ENCODE results near the gene FBXW10.
"Not testable (repeated sequence)": the region's sequence is repeated elsewhere in the genome, so short reads cannot be mapped to it uniquely, and the experiment has no call there.

The FBXW10 gene

GRCh38 chr17:18750242-18750641 lies 6.4 kb downstream of the FBXW10 start:
- not testable (repeated sequence) for DNase-seq (ENCODE audit: low read depth)

- not testable (repeated sequence) for DNase-seq (ENCODE audit: low read depth)
Observed at GRCh38 chr17:18753829-18754409, 10.1 kb downstream of the FBXW10 start.

- not testable (repeated sequence) for DNase-seq (ENCODE audit: low read depth)
Observed at GRCh38 chr17:18755969-18756368, 12.1 kb downstream of the FBXW10 start.

DNA sequence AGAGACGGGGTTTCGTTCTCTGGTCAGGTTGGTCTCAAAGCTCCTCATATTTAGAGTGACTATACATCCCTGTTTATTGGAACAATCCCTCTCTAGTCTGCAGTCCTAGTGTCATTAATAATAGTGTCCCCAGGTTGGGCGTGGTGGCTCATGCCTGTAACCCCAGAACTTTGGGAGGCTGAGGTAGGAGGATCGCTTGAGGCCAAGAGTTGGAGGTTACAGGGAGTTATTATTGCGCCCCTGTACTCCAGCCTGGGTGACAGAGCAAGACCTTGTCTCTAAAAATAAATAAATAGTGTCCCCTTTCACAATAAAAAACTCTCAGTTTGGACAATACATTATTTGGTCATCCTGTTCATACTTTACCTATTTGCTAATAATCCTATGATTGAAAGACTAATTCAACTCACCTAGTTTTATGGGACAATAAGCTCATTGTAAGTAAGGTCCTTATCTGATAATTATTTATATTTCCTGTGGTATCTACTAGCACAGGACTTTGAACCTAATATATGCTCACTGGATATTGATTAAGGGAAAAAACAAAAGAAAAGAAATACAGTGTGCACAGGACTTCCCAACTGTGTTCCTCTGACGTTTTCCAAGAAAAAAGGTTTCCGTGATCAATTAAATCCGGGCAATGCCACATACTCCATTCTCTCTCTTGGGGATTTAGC lies 13.7 kb downstream of the FBXW10 start:
- DNase-seq (ENCODE audit: low read depth), result not testable (repeated sequence)

DNA sequence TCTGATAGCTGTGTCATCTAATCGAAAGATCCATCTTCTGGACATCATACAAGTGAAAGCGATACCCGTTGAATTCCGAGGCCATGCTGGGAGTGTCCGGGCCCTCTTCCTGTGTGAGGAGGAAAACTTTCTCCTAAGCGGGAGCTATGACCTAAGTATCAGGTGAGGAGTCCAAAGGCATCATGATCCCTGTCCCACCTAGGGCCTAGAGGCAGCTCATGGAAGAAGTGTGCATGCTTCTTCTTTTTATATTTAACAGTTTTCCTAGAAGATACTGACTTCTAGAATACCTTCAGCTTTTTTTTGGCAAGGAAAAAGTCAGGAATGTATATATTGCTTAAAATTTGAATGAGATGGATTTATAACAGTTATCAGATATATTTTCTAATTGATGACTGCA lies 14.5 kb downstream of the FBXW10 start:
- not testable (repeated sequence) for DNase-seq (ENCODE audit: low read depth)

DNA sequence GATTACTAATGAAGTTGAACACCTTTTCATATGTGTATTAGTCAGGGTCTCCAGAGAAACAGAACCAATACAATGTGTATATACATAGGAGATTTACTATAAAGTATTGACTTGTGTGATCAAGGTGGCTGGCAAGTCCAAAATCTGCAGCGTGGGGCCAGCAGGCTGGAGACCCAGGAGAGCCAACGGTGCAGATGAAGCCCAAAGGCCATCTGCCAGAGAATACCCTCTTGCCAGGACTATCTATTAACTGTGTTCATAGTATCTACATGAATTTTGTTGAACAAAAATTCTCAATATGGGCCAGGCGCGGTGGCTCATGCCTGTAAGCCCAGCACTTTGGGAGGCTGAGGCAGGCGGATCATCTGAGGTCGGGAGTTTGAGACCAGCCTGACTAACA lies 16.4 kb downstream of the FBXW10 start:
- not testable (repeated sequence) for DNase-seq (ENCODE audit: low read depth)

DNA sequence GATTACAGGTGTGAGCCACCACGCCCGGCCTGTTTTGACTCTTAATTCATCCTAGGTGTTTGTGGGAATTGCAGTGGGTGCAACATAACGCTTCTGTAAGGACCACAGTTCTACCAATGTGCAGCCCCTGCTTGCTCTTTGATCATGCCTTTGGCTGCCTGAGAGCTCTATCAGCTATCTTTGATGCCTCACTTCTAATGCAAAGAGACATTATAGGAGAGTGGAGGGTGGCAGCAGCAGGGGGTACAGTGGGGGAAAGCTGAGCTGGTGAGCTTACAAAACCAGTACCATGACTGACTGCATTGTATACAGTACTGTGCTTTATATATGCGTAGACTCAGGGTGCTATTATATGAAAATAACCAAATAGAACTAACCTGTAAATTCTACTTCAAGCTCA lies 26.7 kb downstream of the FBXW10 start:
- not testable (repeated sequence) for DNase-seq (ENCODE audit: low read depth)

DNA sequence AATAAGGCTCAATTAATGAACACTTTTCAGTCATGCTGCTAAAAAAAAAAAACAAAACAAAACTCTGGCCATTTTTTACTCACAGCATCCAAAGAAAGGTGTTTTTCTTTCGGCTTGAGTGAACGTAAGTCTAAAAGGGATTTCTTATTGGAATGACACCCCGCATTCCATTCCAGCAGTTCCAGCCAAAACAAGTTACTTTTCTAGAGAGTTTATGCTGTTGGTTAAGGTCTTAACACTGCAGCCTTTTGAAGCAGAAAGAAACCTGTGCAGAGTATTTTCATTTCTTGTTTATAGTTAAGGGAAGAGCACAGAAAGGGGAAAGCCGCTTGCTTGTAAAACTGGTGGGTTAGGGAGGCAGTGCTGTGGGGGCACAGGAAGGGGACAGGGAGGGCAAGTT lies 27.2 kb downstream of the FBXW10 start:
- peak; percentile 6 for DNase-seq (ENCODE audit: low read depth)

DNA sequence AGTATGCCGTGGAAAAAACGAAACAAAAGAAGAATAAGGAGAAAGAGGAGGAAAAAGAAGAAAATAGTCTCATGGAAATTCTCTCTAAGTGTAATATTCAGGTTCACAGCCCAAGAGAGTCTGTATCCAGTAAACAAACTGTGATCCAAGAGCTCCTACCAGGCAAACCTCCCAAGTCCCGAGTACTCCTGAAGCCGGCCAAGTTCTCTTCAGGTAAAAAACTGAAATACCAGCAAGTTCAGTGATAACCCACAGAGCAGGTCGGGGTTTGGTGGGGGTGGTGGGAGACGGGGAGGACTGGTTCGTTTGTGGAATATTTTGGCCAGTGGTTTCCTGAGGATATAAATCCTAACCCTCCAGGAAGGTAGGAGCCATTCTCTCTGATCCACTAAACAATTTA lies 28.6 kb downstream of the FBXW10 start:
- no peak for DNase-seq (ENCODE audit: low read depth)

DNA sequence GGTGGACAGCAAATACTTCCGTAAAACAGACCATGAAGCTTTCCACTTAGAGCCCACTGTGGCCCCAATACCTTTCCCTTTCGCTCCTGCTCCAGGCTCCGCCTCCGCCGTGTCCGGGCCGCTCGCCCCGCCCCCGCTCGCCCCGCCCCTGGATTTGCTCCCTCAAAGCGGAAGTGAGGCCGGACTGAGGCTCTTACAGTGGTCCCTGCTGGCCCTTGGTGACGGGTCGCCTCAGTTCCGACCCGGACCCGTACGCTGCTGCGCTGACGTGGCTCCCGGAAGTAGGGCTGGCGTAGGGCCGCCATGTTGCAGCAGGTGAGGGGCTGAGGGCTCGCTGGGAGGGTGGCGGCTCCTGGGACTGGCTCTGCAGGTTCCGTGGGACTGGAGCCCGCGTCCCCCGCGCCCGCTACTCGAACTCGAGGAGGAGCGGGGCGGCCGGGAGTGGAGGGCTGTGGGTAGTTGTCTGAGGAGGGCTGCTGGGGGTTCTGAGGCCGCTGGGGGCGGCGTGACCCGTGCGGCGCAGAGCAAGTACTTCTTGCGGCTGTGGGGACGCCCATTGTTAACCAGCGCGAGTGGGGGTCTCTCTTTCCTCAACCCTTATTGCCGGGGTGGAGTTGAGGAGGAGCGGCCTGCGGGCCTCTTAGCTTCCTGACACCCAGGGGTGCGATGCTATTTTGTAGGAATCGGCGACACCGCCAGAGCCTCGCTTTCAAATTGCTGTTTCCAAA lies 37.3 kb downstream of the FBXW10 start, which contains the start of gene TVP23B:
TVP23B (plus strand) TSS at position 193 of the 728 bp plus-strand sequence; CDS start at position 304, 111 bp downstream.
- DNase-seq (ENCODE audit: low read depth), result peak; percentile 91

DNA sequence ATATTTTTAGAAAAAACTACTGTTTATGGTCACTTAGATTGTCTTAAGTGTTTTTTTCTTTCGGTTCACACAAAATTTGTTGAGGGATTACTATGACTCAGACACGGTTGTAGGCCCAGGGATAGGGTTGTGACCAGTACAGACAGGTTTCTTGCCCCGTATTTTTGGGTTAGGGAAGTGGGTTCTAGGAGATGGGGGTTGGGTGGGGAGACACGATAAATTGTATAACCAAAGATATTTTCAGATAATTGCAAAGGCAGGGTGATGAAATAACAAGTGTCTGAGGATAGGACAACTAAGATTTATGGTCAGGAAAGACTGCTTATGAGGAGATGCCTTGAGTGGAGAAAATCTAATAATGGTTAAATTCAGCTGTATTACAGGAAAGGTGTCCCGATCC lies 38.0 kb downstream of the FBXW10 start:
- not testable (repeated sequence) for DNase-seq (ENCODE audit: low read depth)

DNA sequence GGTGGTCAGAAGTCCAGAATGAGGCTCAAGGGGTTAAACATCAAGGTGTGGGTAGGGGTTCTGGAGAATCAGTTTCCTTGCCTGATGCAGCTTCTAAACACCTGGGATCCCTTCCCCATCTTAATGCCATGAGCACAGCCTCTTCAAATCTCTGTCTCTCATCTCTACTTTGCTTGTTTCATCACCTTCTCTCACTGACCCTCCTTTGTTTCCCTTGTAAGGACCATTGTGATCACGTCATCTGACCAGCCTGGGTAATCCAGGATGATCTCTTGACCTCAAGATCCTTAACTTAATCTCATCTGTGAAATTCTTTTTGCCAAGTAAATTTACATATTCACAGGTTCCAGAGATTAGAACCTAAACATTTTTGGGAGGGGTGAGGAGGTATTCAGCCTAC lies 42.1 kb downstream of the FBXW10 start:
- DNase-seq (ENCODE audit: low read depth), result not testable (repeated sequence)

DNA sequence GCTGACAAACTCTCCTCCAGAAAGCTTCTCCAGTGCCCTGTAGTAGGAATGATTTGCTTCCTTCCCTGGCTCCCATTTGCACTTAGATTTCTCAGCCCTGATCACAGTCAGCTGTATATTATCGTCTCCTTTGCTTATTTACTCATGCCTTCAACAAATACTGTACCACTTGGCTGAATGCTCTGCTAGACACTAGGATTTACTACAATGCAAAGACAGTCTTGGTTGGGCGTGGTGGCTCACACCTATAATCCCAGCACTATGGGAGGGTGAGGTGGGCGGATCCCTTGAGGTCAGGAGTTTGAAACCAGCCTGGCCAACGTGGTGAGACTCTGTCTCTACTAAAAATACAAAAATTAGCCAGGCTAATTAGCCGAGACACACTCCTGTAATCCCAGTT lies 43.0 kb downstream of the FBXW10 start:
- DNase-seq (ENCODE audit: low read depth), result not testable (repeated sequence)

GRCh38 chr17:18791402-18791801 lies 47.5 kb downstream of the FBXW10 start:
- not testable (repeated sequence) for DNase-seq (ENCODE audit: low read depth)

DNA sequence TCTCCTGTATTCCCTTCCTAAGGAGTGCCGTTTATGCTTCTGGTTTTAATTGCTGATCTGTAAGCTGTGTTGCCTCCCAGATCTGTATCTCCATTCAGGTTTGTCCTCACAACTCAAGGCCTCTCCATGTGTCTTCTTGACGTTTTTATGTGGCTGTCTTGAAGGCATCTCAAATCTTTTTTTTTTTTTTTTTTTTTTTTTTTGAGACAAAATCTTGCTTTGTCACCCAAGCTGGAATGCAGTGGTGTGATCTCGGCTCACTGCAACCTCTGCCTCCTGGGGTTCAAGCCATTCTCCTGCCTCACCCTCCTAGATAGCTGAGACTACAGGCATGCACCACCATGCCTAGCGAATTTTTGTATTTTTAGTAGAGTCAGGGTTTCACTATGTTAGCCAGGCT lies 51.0 kb downstream of the FBXW10 start:
- DNase-seq (ENCODE audit: low read depth), result not testable (repeated sequence)

GRCh38 chr17:18796887-18797286 lies 53.0 kb downstream of the FBXW10 start:
- not testable (repeated sequence) for DNase-seq (ENCODE audit: low read depth)

DNA sequence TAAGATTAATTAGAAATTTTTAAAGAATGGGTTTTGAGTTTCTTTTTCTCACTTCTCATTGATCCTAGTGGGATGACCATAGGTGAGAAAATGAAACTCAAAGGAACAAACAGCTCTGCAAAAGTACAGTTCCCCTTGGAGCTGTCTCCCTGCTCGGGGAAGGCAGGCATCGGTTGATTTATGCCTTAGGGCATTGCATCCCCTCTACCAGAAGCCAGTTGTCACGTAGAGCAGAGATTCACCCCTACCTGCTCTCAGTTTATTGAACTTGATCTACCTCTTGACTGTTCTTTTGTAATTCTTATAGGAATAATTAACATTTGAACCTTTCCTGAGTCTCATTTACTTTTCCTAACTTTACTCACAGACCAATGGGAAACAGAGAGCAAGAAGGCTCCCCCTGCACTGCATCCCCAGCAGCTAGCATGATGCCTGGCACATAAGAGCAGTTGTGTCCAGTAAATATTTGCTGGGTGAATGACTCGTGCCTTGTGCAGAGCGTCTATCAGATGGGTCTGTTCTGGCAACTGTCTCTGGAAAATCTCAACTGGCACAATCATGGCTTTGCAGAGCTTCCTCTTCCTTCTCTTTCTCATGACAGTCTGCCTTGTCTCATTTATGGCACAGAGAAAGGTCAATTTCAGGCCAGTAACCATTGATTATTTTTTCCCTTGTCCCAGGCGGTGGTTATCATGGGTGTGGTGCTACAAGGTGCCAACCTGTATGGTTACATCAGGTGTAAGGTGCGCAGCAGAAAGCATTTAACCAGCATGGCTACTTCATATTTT lies 59.8 kb downstream of the FBXW10 start:
- DNase-seq (ENCODE audit: low read depth), result not testable (repeated sequence)

- not testable (repeated sequence) for DNase-seq (ENCODE audit: low read depth)
Observed at GRCh38 chr17:18815924-18816323, 72.1 kb downstream of the FBXW10 start.

GRCh38 chr17:18816489-18817371 lies 72.9 kb downstream of the FBXW10 start:
- peak; percentile 82 for DNase-seq (ENCODE audit: low read depth)

DNA sequence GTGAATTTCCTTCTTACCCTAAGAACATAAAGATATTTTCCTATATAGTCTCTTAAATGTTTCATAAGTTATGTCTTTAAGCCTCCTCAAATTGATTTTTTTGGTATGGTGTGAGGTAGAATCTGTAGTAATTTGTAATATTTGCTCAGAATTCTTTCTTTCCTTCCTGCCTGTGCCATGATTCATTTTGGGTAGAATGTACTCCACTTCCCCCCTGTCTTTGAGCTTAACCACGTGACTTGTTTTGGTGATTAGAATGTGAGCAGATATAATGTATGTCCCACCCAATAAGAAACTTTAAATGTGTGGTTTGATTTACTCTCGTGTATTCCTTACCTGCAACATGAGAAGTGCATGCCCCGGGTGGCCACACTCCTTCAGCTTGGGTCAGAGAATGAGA lies 77.6 kb downstream of the FBXW10 start:
- peak; percentile 10 for DNase-seq (ENCODE audit: low read depth)

DNA sequence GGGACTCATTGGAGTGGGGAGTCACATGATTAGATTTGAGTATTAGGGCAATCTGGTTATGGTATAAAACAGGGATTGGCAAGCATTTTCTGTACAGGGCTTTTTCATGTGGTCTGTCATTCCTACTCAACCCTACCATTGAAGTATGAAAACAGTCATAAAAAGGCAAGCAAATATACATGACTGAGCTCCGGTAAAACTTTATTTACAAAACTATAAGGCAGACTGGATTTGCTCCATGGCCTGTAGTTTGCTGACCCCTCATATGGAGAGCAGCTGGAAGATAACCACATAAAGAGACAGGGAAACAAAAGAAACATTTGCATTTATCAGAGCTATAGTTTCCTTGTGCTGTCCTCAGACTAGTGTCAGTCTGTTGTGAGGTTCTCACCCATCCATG lies 83.8 kb downstream of the FBXW10 start:
- not testable (repeated sequence) for DNase-seq (ENCODE audit: low read depth)

Measured in iris pigment epithelial cell (primary cell).